OCI-LY1 (cell line): Measurements from ENCODE around the gene MIAT.

Source experiments
- EZH2 ChIP-seq: fragments of 200-600 bp; sonication (generic), shearing (Covaris generic); IDR thresholded peaks from 2 replicates; pipeline ENCODE4 v1.8.0; 2017; ENCODE audit warnings: borderline replicate concordance, mixed run types, mild to moderate bottlenecking, antibody characterized with exemption, low read length, moderate library complexity, mixed read lengths
- TF ChIP-seq, protein P1 (sequence below): fragments of 200-600 bp; sonication (generic), shearing (Covaris generic); IDR thresholded peaks from 2 replicates; pipeline ENCODE4 v1.5.1; 2017; ENCODE audit warnings: mild to moderate bottlenecking, antibody characterized with exemption, low read length, moderate library complexity, mixed read lengths

DNA sequence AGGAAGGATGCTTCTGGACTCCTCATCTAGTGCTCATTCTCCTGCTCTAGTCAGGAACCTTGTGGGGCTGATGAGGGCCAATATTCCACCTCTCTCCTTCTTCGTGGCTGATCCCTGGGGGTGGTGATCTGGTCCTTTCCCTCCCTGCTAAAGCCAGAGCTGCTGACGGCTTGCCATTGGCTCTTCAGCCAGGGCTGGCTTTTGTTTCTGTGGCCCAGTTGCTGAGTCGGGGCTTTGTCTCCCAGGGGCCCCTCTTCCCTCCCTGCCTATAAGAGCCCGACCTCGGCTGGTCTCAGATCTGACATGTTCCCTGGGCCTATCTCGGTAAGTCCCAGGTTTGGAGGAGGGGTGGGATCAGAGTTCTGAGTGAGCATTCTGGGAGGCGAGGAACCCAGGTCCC, 35.7 kb upstream of the MIAT start, which contains the start of gene CRYBA4:
- TF ChIP-seq, protein P1, sequence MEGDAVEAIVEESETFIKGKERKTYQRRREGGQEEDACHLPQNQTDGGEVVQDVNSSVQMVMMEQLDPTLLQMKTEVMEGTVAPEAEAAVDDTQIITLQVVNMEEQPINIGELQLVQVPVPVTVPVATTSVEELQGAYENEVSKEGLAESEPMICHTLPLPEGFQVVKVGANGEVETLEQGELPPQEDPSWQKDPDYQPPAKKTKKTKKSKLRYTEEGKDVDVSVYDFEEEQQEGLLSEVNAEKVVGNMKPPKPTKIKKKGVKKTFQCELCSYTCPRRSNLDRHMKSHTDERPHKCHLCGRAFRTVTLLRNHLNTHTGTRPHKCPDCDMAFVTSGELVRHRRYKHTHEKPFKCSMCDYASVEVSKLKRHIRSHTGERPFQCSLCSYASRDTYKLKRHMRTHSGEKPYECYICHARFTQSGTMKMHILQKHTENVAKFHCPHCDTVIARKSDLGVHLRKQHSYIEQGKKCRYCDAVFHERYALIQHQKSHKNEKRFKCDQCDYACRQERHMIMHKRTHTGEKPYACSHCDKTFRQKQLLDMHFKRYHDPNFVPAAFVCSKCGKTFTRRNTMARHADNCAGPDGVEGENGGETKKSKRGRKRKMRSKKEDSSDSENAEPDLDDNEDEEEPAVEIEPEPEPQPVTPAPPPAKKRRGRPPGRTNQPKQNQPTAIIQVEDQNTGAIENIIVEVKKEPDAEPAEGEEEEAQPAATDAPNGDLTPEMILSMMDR: no peak
- no peak for TF ChIP-seq EZH2
